Calu3 (cell line): ENCODE results near the gene GOLGA2. TPM values are rescaled to one million over a fixed set of nuclear protein-coding genes. Genes with fewer than 3 reads are reported as not detected.

Experiments
- BruUV-seq: library from RNA; stranded (reverse); fragments of 400-500 nt; replicated peaks from 2 replicates; lab custom pipeline; 2021; lab: Mats Ljungman, UMichigan
- CTCF ChIA-PET: fragments of 300-600 bp; sonication (Branson Sonifier 250); formaldehyde crosslinking; loops from one replicate; lab custom pipeline; 2022; ENCODE audit warnings: antibody characterized with exemption; lab: Charles Lee
- DNase-seq: peaks from one replicate; pipeline ENCODE4 v3.0.0; 2022
- H3K27ac Mint-ChIP-seq: one replicate; pipeline ENCODE4 v1.8.0; 2022; ENCODE audit warnings: mixed read lengths; ENCODE audit not compliant: unreplicated experiment
- H3K27me3 Mint-ChIP-seq: one replicate; pipeline ENCODE4 v1.8.0; 2022; ENCODE audit warnings: mixed read lengths; ENCODE audit not compliant: unreplicated experiment
- H3K36me3 Mint-ChIP-seq: one replicate; pipeline ENCODE4 v1.8.0; 2022; ENCODE audit warnings: mild to moderate bottlenecking, moderate library complexity, mixed read lengths; ENCODE audit not compliant: insufficient read depth, unreplicated experiment
- H3K4me1 Mint-ChIP-seq: one replicate; pipeline ENCODE4 v1.8.0; 2022; ENCODE audit warnings: mild to moderate bottlenecking, low read depth, mixed read lengths; ENCODE audit not compliant: unreplicated experiment
- H3K4me3 Mint-ChIP-seq: one replicate; pipeline ENCODE4 v1.8.0; 2022; ENCODE audit warnings: mild to moderate bottlenecking, low read depth, moderate library complexity, mixed read lengths; ENCODE audit not compliant: unreplicated experiment
- H3K9me3 Mint-ChIP-seq: one replicate; pipeline ENCODE4 v1.8.0; 2022; ENCODE audit warnings: low read depth, mixed read lengths; ENCODE audit not compliant: unreplicated experiment
- intact Hi-C: fragments of 100-400 bp; cut with micrococcal nuclease; formaldehyde crosslinking; loops from one replicate; pipeline ENCODE4 v1.10.0; 2022; ENCODE audit not compliant: unreplicated experiment
- total RNA-seq: library from RNA; stranded (reverse); gene quantifications from 2 replicates; pipeline ENCODE4 v1.2.3, GENCODE V29; 2022
- TF ChIP-seq, protein P1 (sequence below): fragments of 200-600 bp; IDR thresholded peaks from one replicate; pipeline ENCODE4 v1.8.0; 2022; ENCODE audit warnings: antibody characterized with exemption; ENCODE audit not compliant: unreplicated experiment

Gene GOLGA2
- total RNA-seq, 1 experiment from 2014 or later, result 69.6 TPM

DNA sequence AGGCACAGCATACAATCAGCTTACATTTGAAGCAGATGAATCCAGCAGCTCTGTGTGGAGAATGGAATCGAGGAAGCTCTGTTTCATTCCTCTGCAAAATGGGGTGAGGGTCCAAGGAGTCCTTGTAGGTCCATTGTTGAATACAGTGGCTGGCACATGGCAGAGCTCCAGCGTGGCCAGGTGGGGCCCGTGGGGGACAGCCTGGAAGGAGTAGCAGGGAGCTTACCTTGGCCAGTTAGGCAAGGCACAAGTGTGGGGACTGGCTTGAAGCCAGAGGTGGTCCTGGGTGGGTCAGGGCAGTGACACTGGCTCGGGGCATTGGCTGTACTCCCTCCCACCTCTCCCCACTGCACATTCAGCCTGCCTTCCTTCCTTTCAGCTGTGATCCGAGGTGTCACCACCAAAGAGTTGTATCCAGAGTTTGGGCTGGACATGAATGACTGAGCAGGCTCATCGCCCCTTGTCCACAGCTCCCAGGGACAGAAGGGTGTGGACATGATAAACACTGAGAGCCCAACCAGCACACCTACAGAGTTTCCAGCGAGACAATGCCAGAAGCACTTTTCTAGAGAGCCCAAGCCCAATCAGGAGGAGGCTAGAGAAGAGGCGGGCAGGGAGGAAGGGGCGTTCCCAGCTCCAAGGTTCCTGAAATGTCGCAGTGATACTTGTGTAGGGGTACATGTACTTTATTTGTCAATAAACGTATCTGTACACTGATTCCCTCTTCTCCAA, 12.6 kb upstream of the GOLGA2 start:
- Mint-ChIP-seq H3K27ac (no peak overlapping the region), H3K9me3 (no peaks in the 10 kb centered on the region), H3K27me3 (no peaks in the 10 kb centered on the region), H3K4me1 (no peaks in the 10 kb centered on the region), H3K36me3 (peaks cover 8% of the 10 kb centered on the region), H3K4me3 (no peak overlapping the region)
- no TSS peak for BruUV-seq
- no peak for DNase-seq
- TF ChIP-seq, protein P1, sequence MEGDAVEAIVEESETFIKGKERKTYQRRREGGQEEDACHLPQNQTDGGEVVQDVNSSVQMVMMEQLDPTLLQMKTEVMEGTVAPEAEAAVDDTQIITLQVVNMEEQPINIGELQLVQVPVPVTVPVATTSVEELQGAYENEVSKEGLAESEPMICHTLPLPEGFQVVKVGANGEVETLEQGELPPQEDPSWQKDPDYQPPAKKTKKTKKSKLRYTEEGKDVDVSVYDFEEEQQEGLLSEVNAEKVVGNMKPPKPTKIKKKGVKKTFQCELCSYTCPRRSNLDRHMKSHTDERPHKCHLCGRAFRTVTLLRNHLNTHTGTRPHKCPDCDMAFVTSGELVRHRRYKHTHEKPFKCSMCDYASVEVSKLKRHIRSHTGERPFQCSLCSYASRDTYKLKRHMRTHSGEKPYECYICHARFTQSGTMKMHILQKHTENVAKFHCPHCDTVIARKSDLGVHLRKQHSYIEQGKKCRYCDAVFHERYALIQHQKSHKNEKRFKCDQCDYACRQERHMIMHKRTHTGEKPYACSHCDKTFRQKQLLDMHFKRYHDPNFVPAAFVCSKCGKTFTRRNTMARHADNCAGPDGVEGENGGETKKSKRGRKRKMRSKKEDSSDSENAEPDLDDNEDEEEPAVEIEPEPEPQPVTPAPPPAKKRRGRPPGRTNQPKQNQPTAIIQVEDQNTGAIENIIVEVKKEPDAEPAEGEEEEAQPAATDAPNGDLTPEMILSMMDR, result no peak
- CTCF ChIA-PET, result interaction anchor here (0.8 kb wide), 1 partner anchor 13 kb away, joined by 3 read pairs; the partner anchor contains the start of genes GOLGA2 and SWI5
- intact Hi-C loops, result no loop called here

DNA sequence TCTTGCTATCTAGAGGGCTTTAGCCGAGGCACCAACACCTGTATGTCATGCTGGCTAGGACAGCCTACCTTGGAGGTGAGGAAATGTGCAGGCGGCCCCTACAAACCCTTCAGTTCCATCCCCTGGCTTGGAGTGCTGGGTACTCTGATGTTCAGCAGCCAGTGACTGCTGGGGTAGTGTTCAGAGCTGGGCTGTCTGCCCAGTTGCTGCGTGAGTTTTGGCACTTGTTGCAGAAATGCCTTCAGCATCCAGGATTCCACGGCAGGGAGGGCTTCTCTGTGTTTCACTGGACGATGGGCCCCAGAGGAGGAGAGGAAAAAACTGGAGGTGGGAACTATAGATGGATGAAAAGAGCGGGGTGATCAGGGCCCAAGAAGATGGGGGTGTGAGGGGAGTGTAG, 10.6 kb upstream of the GOLGA2 start:
- TF ChIP-seq, protein P1, result no peak
- Mint-ChIP-seq H3K36me3 (peaks cover 9% of the 10 kb centered on the region), H3K9me3 (no peaks in the 10 kb centered on the region), H3K4me1 (no peaks in the 10 kb centered on the region), H3K27me3 (no peaks in the 10 kb centered on the region), H3K4me3 (no peak overlapping the region), H3K27ac (no peak overlapping the region)
- intact Hi-C loops, result no loop called here
- DNase-seq, result no peak
- no TSS peak for BruUV-seq
- CTCF ChIA-PET, result no interaction called here

DNA sequence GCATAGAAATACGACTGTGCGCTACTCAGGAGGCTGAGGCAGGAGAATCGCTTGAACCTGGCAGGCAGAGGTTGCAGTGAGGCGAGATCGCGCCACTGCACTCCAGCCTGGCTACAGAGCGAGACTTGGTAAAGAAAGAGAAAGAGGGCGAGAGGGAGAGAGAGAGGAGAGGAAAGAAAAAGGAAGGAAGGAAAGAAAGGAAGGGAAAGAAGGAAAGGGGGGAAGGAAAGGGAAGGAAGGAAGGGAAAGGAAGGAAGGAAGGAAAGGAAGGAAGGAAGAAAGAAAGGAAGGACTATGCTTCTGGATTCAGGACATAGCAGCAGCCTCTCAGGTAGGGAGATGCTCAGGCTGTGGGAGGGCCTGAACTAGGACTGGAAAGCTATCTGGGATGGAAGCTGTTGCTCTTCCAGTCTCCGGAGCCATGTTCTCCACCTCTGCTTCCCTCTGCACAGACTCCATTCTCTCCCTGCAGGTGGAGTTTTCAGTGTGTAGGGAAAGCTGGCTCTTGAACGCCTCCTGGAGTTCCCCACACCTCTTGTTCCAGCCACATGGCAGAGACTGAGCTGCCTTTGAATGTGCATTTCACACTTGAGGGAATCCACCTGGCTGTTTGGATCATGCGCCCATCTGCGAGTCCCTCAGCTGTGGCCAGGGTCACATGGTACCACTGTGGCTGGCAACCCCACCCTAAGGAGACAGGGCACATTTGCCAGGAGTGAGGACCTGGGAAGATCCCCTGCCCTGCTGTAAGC, 9.4 kb upstream of the GOLGA2 start:
- DNase-seq, result no peak
- Mint-ChIP-seq H3K27me3 (no peaks in the 10 kb centered on the region), H3K36me3 (peaks cover 11% of the 10 kb centered on the region), H3K9me3 (no peaks in the 10 kb centered on the region), H3K4me1 (no peaks in the 10 kb centered on the region), H3K4me3 (no peak overlapping the region), H3K27ac (no peak overlapping the region)
- intact Hi-C loops, result no loop called here
- CTCF ChIA-PET, result no interaction called here
- TF ChIP-seq, protein P1, result no peak
- BruUV-seq, result no TSS peak

DNA sequence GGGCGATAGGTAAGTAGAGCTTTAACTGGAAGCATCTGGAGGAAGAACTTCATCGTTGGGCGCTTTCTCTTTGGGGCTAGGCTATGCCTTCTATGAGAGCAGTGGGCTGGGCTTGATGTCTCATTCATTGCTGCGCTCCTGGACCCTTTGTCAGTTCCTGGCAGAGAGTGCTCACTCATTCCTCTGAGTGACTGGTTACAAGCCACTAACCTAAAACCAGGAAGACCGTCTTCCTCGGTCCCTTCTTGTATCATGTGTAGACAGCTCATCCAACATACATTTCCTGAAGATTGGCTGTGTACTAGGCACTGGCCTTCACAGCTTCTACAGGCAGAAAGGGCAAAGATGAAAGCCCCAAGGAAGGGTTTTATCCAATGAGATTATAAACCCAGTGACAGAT, 6.7 kb upstream of the GOLGA2 start:
- Mint-ChIP-seq H3K9me3 (no peaks in the 10 kb centered on the region), H3K4me1 (peaks cover under 1% of the 10 kb centered on the region), H3K27me3 (no peaks in the 10 kb centered on the region), H3K36me3 (peaks cover 17% of the 10 kb centered on the region), H3K27ac (no peak overlapping the region), H3K4me3 (no peak overlapping the region)
- BruUV-seq, result no TSS peak
- no peak for DNase-seq
- TF ChIP-seq, protein P1, result no peak
- CTCF ChIA-PET, result no interaction called here
- intact Hi-C loops, result no loop called here
